HT-29 (cell line): Measurements from ENCODE around the gene ROR1. TPM values are rescaled to one million over a fixed set of nuclear protein-coding genes. Genes with fewer than 3 reads are reported as not detected.
"Not testable (repeated sequence)": the region's sequence is repeated elsewhere in the genome, so short reads cannot be mapped to it uniquely, and the experiment has no call there.

Experiments
- DNase-seq: peaks from one replicate; pipeline ENCODE4 v3.0.0-alpha.2; 2015; ENCODE audit warnings: low spot score
- total RNA-seq: library from RNA; depleted of rRNA; stranded (reverse); fragments of >200 nt; shearing (Covaris generic); gene quantifications from 2 replicates; pipeline ENCODE4 v1.2.3, GENCODE V29; 2014

Gene ROR1
- total RNA-seq, 1 experiment from 2014 or later: 40.5 TPM

DNA sequence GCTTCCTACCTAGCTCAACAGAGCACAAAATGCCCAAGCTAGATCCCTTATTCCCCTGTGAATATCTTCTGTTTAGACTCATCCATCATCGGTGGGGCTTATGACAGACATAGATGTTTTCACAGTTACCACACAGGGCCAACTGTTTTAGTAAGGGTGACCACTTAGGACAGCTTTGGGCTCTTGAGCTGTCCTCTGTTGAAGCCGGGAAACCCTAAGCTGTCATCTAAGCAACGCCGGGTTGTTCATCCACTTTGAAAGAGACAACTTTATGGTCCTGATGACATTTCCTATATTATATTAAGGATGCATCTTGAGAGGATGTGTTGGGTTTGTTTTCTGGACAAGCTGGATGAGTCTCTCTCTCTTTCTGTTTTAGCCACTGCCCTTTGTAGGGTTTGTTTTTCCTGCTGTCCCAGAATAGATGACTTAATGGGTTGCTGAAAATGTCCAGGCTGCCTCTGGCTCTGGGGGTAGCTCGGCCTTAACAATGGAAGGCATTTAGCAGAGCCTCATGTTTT is 319.1 kb downstream of the ROR1 start:
- DNase-seq: no peak

GRCh38 chr1:64093941-64094340 is 320.1 kb downstream of the ROR1 start:
- DNase-seq: no peak

DNA sequence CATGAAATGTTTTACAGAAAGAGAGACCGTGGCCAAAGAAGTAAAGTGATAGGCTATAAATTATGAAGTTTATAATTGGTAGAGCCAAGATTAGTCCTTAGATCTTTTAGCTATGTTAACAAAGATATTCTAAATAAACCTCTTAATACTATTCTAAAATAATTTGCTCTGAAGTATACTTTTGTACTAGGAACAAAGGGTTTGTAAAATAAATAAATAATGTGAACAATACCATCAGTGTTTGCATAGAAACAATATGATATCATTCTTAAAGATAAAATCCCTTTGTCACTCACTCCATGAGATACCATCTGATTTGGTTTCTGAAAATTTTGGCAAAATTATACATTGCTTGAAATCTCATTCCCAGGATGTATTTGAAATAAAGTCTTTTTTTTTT is 322.0 kb downstream of the ROR1 start:
- DNase-seq: no peak

DNA sequence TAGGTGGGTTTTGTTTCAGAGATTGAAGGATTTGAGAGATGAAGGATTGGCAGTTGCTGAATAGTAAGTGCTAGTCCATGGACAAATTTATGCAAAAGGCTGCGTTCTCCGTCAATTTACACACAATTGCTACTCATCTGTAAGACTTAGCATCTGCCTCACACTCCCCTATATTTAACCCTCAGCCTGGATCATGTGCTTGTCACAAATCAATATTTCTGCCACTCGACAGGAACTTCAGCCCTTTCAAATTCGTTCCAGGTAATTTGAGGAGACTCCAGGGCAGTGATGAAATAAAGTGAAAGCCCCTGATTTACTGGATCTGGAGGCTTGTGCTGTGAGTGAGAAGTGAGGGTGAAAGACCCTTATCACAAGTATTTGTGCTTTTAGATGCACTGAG is 324.0 kb downstream of the ROR1 start:
- no peak for DNase-seq

DNA sequence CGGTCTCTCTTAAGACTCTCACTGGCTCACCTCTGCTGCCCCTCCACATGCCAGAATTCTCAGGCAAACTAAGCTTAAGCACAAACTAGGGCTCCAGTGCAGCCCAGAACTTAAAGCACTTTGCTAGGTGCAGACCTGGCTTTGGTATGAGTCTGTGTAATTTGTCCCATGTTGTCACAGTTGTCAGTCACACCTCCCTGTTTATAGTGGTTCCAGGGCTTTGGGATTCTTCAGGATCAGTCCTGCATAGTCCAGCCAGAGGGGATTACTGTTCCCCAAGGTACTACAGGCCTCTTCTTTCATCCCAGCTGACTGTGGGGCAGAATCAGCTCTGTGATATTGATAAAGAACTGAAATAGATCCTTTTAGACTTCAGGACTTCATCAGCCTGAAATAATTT is 324.6 kb downstream of the ROR1 start:
- DNase-seq: no peak

GRCh38 chr1:64098846-64099582 is 325.2 kb downstream of the ROR1 start:
- no peak for DNase-seq

DNA sequence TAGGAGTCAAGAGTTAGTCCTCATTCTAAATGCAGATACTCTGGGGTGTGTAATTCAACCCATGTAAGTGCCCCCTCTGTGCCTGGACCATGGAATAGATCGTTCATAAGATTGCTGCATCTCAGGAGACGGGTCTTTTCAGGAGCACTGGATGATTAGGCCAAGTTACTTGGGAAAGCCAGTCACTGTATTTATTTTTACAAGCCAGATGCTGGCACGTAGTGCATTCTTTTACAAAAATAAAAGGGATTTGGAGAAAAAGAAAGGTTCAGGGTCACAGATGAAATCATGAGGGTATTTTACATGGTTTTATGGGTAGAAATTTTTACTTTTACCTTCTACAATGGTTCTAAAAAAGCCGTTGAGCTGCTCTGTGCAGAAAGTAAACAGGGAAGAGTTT is 327.0 kb downstream of the ROR1 start:
- no peak for DNase-seq

DNA sequence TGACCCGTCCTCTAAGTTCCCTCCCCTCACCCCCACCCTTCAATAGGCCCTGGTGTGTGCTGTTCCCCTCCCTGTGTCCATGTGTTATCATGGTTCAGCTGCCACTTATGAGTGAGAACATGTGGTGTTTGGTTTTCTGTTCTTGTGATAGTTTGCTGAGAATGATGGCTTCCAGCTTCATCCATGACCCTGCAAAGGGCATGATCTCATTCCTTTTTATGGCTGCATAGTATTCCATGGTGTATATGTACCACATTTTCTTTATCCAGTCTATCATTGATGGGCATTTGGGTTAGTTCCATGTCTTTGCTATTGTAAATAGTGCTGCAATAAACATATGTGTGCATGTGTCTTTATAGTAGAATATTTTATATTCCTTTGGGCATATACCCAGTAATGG is 330.8 kb downstream of the ROR1 start:
- DNase-seq: not testable (repeated sequence)

- DNase-seq: no peak
Observed at GRCh38 chr1:64107118-64107519, 333.3 kb downstream of the ROR1 start.

DNA sequence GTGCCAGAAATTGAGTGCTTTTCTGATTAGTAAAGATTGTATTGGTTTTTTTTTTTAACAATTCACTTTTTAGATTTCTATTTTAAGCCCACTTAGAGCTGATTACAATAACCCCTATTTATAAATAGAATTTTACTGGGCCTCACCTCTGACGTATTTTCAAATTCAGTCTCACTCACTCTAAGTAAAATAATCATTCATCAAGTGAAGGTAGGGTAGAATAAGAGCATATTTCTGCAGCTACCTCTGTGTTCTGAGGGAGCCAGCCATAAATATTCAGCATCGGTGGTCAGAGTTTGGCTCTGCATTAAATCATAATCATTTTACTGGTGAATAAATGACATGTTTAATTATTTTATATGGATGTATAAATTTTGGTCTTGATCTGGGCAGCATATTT is 333.8 kb downstream of the ROR1 start:
- DNase-seq: no peak

- no peak for DNase-seq
Observed at GRCh38 chr1:64110924-64111777, 337.3 kb downstream of the ROR1 start.

GRCh38 chr1:64111787-64112186 is 338.0 kb downstream of the ROR1 start:
- no peak for DNase-seq

DNA sequence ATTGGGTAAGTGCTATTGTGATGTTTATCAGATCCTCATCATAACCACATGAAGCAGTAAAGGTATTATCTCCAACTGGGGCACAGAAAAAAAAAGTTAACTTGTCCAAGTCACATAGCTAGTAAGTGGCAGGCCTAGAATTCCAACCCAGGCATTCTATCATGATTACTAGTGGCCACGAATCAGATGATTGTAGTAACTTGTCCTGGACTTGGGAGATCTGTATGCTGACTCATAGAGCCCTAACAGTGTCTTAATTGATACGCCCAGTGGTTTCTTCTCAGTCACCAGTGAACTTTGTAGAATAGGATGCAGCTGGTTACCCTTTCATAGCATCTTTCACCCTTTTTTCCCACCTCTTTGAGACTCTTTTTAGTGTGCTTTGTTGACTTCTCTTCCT is 338.5 kb downstream of the ROR1 start:
- DNase-seq: peak; percentile 28

GRCh38 chr1:64114012-64114525 is 340.3 kb downstream of the ROR1 start:
- DNase-seq: no peak

GRCh38 chr1:64116537-64116936 is 342.7 kb downstream of the ROR1 start:
- DNase-seq: no peak

DNA sequence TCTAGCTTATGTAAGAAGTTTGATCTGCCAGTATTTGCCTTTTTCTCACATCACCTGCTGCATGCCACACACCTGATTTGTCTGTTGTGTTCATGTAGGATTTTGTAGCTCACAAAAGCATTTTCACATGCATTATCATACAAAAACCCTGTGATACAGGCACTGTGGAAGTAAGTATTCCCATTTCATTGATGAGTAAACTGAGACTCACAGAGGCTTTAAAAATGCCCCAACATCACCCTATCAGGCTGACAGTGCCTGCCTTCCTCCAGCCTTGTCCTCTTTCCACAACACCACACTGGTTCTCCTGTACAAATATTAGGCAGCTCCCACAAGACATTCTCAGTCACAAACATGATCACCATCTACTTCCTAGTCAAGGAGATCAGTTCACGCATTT is 343.7 kb downstream of the ROR1 start:
- no peak for DNase-seq

- DNase-seq: no peak
Observed at GRCh38 chr1:64121766-64122385, 348.1 kb downstream of the ROR1 start.

- no peak for DNase-seq
Observed at GRCh38 chr1:64122588-64122987, 348.8 kb downstream of the ROR1 start.

DNA sequence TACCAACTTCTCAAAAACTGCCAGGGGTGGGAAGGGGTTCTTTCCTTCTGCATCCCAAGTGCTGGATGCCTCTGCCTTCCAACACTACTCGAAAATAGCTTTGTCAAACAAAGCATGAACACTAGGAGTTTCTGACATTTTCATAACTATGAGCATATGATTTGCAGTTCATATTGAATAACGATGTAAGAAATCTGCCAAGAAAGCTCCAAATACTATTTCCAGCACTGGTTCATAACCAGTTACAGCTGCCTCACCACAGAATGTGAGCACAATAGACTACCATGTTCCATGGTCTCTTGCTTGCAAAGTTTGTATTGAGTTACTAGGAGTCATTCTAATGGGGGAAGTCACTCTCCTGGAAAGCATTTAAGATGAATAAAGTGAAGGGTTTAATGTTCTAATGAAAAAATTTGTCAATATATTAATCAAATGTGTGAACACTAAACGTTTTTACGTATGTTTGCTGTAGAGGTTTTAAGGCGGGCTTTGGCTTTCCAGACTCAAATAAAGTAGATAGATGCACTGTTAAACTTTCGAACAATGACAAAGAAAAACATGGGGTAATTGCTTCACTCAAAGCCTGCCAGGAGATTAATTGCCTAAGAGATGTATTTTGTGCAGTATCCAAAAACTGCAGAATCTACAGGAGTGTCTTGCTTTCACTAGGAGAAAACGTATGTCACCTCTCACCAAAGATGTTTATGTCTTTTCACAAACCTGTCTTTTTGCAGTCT is 351.1 kb downstream of the ROR1 start:
- no peak for DNase-seq

GRCh38 chr1:64126581-64126980 is 352.8 kb downstream of the ROR1 start:
- DNase-seq: no peak

DNA sequence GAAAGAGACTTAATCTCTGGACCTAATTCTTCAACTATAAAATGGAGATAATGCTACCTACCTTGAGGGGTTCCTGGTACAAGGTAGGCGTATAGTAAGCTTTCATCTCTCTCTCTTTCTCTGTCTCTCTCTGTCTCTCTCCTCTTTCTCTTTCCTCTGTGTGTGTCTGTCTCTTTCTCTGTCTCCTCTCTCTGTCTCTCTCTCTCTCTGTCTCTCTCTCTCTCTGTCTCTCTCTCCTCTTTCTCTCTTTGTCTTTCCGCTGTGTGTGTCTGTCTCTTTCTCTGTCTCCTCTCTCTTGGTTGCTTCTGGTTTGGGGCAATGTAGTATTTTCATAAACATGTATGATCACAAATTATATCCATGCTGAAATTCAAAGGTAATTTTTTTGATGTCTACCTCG is 353.5 kb downstream of the ROR1 start:
- no peak for DNase-seq
